ELF-1 (cell line): ENCODE measurements around the gene XRCC6.
"Not testable (repeated sequence)": the region's sequence is repeated elsewhere in the genome, so short reads cannot be mapped to it uniquely, and the experiment has no call there.

Experiments used
- DNase-seq: peaks from one replicate; pipeline ENCODE4 v3.0.0-alpha.2; 2016; ENCODE audit warnings: low read depth, low spot score

The XRCC6 gene

GRCh38 chr22:41598081-41598480, 23.0 kb upstream of the XRCC6 start:
- DNase-seq = no peak

- no peak for DNase-seq
Observed at GRCh38 chr22:41598891-41599635, 22.0 kb upstream of the XRCC6 start.

- DNase-seq = no peak
Observed at GRCh38 chr22:41600976-41601375, 20.1 kb upstream of the XRCC6 start.

GRCh38 chr22:41603873-41604332, 17.2 kb upstream of the XRCC6 start:
- DNase-seq = no peak

- DNase-seq = no peak
Observed at GRCh38 chr22:41608386-41608785, 12.7 kb upstream of the XRCC6 start.

- no peak for DNase-seq
Observed at GRCh38 chr22:41612603-41613306, 8.3 kb upstream of the XRCC6 start.

- DNase-seq = no peak
Observed at GRCh38 chr22:41613456-41613855, 7.6 kb upstream of the XRCC6 start.

GRCh38 chr22:41619979-41620588, 1.0 kb upstream of the XRCC6 start:
- peak; percentile 62 for DNase-seq

GRCh38 chr22:41620589-41621098, 451 bp upstream of the XRCC6 start, which contains the start of gene DESI1:
DESI1 (minus strand) TSS chr22:41621043; CDS start chr22:41620839, 204 bp downstream.
- no peak for DNase-seq

- DNase-seq = no peak
Observed at GRCh38 chr22:41621911-41622179, 750 bp downstream of the XRCC6 start.

- DNase-seq = no peak
Observed at GRCh38 chr22:41625577-41625976, 4.5 kb downstream of the XRCC6 start.

GRCh38 chr22:41631115-41631514, 10.0 kb downstream of the XRCC6 start:
- not testable (repeated sequence) for DNase-seq

GRCh38 chr22:41631615-41632014, 10.5 kb downstream of the XRCC6 start:
- not testable (repeated sequence) for DNase-seq

GRCh38 chr22:41634610-41635009, 13.5 kb downstream of the XRCC6 start:
- not testable (repeated sequence) for DNase-seq

GRCh38 chr22:41636467-41636866, 15.4 kb downstream of the XRCC6 start:
- no peak for DNase-seq

GRCh38 chr22:41637623-41638022, 16.5 kb downstream of the XRCC6 start:
- DNase-seq = not testable (repeated sequence)

GRCh38 chr22:41638124-41638523, 17.0 kb downstream of the XRCC6 start:
- DNase-seq = no peak

- no peak for DNase-seq
Observed at GRCh38 chr22:41638748-41639147, 17.7 kb downstream of the XRCC6 start.

- no peak for DNase-seq
Observed at GRCh38 chr22:41641854-41642253, 20.8 kb downstream of the XRCC6 start.

- DNase-seq = no peak
Observed at GRCh38 chr22:41642331-41643110, 21.4 kb downstream of the XRCC6 start.

GRCh38 chr22:41647771-41648170, 26.7 kb downstream of the XRCC6 start:
- DNase-seq = no peak

GRCh38 chr22:41648432-41648831, 27.3 kb downstream of the XRCC6 start:
- DNase-seq = no peak
